ENCODE measurements around the gene NT5DC2.

The NT5DC2 gene

DNA sequence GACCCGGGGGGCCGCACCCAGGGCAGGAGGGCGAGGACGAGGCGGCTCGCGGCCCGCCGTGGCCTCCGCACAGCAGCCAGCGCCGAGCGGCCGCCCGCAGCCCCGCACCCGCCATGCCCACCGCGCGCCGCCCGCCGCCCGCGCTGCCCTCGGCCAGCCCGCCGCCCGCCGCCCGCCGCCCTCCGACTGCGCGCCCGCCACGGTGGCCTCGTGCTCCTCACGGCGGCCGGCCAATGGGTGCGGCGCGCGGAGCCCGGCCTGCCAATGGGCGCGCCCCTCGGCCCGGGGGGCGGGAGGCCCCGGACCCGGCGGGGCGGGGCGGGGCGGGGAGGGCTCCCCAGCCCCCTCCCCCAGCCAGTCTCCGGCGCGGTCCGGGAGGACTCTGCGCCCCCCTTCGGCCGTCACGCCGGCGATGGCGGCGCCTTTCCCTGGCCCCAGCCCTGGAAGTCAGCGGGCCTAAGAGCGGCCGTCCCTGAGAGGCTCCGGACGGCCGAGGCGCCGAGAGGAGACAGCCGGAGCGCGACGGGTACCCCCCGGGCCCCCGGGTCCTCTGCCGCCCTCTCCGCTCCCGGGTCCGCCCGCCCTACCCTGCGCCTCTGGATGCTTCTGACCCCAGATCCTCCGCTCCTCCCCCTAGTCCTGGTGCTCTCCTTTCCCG lies at the start of gene NT5DC2:
Gene NT5DC2, minus strand, starts transcription at position 235 of the 658 bp plus-strand sequence. Its CDS starts 120 bp downstream, at position 115.
- FAIRE-seq = no peak
- peak; percentile 47 for TF ChIP-seq POLR2A (IDR thresholded peaks at IDR 0.05; ENCODE audit: low read depth, low read length)
- DNase-seq (ENCODE audit: insufficient read length, low spot score) = peak; percentile 75

DNA sequence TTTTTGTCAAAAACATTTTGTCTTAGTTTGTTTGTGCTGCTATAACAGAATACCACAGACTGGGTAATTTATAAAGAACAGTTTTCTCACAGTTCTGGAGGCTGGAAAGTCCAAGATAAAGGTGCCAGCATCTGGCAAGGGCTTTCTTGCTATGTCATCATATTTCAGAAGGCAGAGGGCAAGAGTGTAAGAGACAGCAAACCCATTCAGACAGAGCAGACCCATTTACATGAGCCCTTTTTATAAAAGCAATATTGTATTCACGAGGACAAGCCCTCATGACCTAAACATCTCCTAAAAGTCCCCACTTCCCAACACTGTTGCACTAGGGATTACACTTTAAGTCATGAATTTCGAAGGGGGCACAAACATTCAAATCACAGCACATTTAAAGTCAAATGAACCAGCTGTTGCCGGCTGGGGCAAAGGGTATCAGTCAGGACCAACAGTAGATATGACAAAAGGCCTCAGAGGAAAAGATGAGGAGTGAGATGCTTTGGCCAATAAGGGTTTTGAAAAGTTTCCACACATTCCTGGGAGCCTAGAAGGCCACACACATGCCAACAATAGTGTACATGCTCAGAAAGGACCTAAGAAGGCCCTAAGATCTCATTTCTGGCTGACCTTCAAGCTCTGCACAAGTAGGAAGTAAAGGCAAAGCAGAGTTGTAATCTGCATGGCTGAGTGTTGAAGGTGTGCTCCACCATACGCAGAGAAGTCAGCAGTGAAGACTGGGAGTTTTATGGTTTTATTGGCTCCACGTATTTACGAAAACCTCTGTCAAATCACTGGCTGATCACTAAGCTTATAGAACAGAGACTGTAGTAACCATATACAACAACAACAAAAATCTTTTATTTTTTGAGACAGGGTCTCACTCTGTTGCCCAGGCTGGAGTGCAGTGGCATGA lies 40.7 kb upstream of the NT5DC2 start:
- FAIRE-seq (no peak), DNase-seq (ENCODE audit: insufficient read length, low spot score) (no peak)
- no peak for TF ChIP-seq POLR2A (IDR thresholded peaks at IDR 0.05; ENCODE audit: low read depth, low read length)

DNA sequence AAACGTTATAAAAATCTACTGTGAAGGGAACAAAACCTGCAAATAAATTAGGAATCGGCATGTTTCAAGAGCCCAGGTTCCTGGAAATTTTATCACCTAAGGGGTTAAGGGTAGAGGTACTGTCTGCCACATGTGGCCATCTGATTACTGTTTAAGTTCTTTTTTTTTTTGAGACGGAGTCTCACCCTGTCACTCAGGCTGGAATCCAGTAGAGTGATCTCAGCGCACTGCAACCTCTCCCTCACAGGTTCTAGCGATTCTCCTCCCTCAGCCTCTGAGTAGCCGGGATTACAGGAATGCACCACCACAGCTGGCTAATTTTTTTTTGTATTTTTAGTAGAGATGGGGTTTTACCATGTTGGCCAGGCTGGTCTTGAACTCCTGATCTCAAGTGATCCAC lies 38.6 kb upstream of the NT5DC2 start:
- no peak for TF ChIP-seq POLR2A (IDR thresholded peaks at IDR 0.05; ENCODE audit: low read depth, low read length)
- FAIRE-seq = no peak
- no peak for DNase-seq (ENCODE audit: insufficient read length, low spot score)

DNA sequence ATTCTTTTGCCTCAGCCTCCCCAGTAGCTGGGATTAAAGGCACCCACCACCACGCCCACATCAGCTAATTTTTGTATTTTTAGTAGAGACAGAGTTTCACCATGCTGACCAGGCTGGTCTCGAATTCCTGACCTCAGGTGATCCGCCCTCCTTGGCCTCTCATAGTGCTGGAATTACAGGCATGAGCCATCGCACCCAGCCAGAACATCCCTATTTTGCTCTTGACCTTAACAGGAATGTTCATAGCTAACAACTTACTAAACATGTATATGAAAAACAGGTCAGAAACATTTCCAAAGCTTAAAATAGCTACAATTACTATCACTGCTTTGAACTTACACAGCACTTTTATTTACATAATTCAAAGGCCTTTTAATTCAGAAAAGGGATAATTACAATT lies 36.4 kb upstream of the NT5DC2 start:
- DNase-seq (ENCODE audit: insufficient read length, low spot score) = no peak
- TF ChIP-seq POLR2A (IDR thresholded peaks at IDR 0.05; ENCODE audit: low read depth, low read length) = no peak
- FAIRE-seq = no peak

DNA sequence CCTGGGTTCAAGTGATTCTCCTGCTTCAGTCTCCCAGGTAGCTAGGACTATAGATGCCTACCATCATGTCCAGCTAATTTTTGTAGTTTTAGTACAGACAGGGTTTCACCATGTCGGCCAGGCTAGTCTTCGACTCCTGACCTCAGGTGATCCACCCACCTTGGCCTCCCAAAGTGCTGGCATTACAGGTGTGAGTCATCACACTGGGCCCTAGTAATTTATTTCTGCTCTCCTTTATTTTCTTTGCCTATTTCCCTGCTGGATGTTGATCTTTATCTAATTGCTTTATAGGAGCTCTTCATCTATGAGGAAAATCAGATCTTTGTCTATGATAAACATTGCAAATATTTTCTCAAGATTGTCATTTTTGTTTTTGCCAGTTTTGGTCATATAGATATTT lies 34.4 kb upstream of the NT5DC2 start:
- no peak for FAIRE-seq
- TF ChIP-seq POLR2A (IDR thresholded peaks at IDR 0.05; ENCODE audit: low read depth, low read length) = no peak

DNA sequence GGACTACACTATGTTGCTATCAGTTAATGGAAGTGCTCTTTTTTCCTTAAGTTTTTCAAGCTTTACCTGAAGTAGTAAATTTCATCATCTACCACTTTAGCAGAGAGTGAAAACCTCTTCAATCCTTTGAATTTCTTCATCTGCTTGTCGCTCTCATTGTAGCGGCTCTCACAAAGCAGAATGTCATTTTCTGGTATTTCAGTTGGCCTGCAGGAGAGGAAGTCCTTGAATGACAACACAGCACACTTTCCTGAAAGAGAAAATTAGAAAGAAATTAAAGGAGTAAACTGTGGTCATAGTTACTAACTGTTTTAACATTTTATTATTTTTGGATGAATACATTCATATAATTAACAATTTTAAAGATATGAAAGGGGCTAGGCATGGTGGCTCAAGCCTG lies 30.3 kb upstream of the NT5DC2 start:
- FAIRE-seq (no peak), DNase-seq (ENCODE audit: insufficient read length, low spot score) (no peak)
- no peak for TF ChIP-seq POLR2A (IDR thresholded peaks at IDR 0.05; ENCODE audit: low read depth, low read length)

More for the DNA sequence above, 34.4 kb upstream of the NT5DC2 start:
- no peak for DNase-seq (ENCODE audit: insufficient read length, low spot score)

DNA sequence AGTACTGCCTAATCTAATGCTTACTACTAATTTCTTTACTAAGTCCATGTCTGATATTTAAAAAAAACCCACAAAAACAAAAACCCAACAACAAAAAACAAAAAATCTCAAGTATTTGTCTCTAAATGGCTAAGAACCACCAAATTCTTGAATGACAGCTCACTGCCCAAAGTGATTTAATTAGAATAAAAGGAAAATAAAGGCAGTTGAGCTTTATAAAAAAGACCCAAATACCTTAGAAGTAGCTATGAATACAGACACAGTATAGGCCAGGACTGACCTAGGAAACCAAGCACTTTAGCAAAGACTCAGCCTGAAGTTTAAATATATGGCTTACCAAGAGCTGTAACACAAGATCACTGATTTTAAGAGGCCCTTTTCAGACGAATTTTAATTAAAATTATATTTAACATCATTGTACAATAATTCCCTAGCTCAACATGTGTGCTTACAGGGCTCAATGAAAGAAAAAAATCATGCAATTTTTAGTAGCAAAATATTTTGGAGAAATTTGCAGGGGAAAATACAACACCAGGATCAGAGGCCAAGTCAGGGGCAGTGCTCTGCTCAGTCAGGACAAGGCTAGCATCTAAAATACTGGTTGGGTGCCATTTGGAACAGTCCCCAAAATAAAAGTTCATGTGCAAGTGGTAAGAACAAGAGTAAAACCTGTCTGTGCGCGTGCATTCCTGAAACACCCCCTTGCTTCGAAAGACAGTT lies 27.5 kb upstream of the NT5DC2 start:
- TF ChIP-seq POLR2A (IDR thresholded peaks at IDR 0.05; ENCODE audit: low read depth, low read length) = no peak
- DNase-seq (ENCODE audit: insufficient read length, low spot score) (no peak), FAIRE-seq (no peak)

DNA sequence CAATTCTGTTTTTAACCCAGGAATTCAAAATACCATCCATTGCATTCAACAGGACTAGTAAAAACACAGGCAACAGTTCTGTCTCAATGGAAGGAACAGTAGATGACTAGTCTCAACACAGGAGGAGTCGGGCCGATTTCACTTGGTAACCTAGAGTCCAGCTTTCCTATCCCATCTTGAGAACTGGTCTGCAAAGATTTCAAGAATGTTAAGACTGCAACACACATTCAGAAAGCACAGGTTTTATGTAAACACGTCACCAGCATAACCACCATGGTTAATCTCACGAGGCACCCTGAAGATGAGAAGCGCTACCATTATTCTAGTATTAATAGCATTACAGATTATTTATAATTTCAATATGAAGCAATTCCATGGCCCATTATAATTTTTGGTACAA lies 24.8 kb upstream of the NT5DC2 start:
- TF ChIP-seq POLR2A (IDR thresholded peaks at IDR 0.05; ENCODE audit: low read depth, low read length) = no peak

DNA sequence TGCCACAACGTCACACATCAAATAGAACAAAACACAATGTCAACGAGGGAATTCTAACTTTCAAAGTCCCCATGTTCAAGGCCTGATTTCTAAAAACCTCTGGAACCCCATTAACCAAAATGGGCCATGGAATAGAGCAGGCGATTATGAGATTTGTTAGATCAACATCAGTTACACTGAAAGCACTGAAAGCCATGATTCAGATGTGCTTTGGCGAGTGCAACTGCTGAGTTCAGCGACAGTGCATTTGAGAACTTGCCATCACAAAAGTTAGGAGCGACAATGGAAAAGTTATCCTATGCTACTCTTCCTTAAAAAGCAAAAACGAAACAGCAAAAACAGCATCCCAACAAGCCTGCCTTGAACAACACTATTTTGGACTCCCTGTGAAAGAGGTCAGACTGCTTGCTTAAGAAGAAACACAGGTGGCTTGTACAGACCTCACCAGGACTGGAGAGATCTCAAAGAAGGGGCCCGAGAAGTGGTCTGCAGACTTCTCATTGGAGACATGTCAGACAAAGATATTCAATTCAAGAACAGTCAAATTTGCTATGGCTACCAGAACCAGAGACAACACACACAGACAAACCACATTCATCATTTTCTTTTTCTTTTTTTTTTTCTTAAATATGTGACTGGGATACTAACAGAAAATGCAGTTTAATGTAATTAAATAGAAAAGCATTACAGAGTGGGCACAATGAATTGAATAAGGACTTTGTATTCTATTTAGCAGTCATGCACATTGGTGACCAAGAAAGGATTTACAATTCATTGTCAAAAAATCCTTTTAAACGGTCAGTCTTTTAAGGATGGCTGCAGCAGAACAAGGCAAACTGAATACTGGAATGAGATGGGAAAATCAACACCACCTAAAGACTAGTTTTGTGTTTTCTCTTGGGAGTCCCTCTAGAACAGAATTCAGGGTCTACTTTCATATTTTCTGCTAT lies 23.6 kb upstream of the NT5DC2 start:
- FAIRE-seq = no peak

More for the DNA sequence above, 24.8 kb upstream of the NT5DC2 start:
- FAIRE-seq (no peak), DNase-seq (ENCODE audit: insufficient read length, low spot score) (no peak)

DNA sequence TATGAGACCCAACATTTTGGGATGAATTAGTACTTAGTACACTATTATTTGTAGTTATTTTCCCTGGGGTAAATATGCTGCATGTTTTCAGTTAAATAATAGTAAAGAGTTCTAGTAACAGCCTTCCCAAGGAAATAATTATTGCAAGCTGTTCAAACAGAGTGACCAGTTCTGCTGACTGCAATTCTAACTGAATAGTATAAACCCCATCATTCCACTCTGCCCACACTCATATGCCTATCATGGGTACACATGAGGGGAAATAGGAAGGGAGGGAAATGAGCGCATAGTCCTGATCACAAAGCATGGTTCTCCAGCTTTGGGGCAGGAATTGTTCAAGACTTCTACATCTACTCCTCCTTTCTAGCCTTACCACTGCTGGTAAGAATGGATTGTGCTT lies 21.4 kb upstream of the NT5DC2 start:
- no peak for TF ChIP-seq POLR2A (IDR thresholded peaks at IDR 0.05; ENCODE audit: low read depth, low read length)
- FAIRE-seq (no peak), DNase-seq (ENCODE audit: insufficient read length, low spot score) (no peak)

More for the DNA sequence above, 23.6 kb upstream of the NT5DC2 start:
- TF ChIP-seq POLR2A (IDR thresholded peaks at IDR 0.05; ENCODE audit: low read depth, low read length) = no peak
- no peak for DNase-seq (ENCODE audit: insufficient read length, low spot score)

DNA sequence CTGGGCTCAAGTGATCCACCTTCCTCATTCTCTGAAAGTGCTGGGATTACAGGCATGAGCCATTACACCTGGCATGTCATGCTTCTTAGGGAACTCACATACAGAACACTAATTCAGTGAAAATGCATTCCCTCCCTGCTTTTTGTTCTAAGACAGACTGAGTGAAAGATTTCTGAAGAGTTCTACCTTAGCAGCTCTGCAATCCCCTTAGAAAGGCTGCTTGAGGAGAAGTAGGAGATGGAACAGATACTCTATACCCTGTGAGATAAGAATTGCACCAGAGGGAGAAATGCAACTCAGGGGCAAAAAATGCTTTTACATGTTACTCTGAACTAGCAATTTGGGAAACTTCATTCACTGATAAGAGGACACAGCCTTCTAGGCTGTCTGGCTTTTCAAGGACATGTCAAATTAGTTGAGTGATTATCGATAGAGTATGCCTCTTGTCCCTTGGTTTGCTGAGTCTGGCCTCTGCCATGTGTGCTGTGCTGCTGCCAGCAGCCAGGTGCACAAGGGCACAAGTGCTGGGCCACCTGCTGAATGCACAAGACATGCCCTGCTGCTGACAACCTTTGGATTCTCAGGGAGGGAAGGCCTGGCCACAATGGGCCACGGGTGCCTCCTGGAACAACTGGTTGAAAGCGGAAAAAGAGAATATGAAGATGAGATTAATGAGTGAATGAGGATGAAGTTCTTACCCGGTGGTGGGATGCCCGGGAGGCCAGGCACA lies 20.5 kb upstream of the NT5DC2 start:
- TF ChIP-seq POLR2A (IDR thresholded peaks at IDR 0.05; ENCODE audit: low read depth, low read length) = no peak
- FAIRE-seq (no peak), DNase-seq (ENCODE audit: insufficient read length, low spot score) (no peak)

DNA sequence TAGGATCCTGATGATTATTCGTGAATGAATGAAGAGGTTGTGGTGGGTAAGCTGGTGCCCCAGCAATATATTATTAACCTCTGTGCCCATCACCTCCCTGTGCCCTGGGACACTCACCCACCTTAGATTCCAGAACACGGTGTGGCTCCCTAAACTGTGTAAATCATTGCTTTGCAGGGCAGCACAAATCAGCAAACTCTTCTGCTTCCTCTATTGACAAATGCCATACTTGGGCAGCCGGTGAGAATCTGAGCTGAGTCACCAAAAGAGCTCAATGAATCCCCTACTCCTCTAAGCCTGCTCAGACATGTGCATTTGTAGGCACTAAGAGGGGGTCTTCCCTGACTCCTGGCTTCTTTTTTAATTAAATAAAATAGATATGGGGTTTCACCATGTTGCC lies 18.4 kb upstream of the NT5DC2 start:
- no peak for TF ChIP-seq POLR2A (IDR thresholded peaks at IDR 0.05; ENCODE audit: low read depth, low read length)
- FAIRE-seq = no peak
- DNase-seq (ENCODE audit: insufficient read length, low spot score) = no peak

All from H54 (cell line).